C4-2B (cell line): ENCODE measurements around the gene GRK3.

Source experiments
- ZFX ChIP-seq: fragments of 450-650 bp; IDR thresholded peaks from 2 replicates; pipeline ENCODE4 v1.6.1; 2017
- TF ChIP-seq, protein P1 (sequence below): fragments of 450-650 bp; conservative IDR thresholded peaks from 2 replicates; pipeline ENCODE4 v1.5.1; 2017; ENCODE audit warnings: mild to moderate bottlenecking

DNA sequence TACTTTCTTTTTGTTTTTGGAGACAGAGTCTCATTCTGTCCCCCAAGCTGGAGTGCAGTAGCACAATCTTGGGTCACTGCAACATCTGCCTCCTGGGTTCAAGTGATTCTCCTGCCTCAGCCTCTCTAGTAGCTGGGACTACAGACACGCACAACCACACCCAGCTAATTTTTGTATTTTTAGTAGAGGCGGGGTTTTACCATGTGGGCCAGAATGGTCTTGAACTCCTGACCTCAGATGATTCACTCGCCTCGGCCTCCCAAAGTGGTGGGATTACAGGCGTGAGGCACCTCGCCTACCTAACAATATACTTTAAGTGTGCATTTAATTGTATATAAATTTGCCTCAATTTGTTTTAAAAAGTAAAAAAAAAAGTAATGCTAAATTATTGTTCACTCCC is 38.4 kb downstream of the GRK3 start:
- TF ChIP-seq, protein P1, sequence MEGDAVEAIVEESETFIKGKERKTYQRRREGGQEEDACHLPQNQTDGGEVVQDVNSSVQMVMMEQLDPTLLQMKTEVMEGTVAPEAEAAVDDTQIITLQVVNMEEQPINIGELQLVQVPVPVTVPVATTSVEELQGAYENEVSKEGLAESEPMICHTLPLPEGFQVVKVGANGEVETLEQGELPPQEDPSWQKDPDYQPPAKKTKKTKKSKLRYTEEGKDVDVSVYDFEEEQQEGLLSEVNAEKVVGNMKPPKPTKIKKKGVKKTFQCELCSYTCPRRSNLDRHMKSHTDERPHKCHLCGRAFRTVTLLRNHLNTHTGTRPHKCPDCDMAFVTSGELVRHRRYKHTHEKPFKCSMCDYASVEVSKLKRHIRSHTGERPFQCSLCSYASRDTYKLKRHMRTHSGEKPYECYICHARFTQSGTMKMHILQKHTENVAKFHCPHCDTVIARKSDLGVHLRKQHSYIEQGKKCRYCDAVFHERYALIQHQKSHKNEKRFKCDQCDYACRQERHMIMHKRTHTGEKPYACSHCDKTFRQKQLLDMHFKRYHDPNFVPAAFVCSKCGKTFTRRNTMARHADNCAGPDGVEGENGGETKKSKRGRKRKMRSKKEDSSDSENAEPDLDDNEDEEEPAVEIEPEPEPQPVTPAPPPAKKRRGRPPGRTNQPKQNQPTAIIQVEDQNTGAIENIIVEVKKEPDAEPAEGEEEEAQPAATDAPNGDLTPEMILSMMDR = no peak
- no peak for TF ChIP-seq ZFX
